RWPE1 (cell line): ENCODE results near the gene ACTR1A.

Experiments used
- CTCF ChIA-PET: fragments of 350-600 bp; sonication (Branson Sonifier 250); formaldehyde crosslinking; extraction: SDS; loops from one replicate; lab custom pipeline; 2021; lab: Yijun Ruan, JAX
- POLR2A ChIA-PET: fragments of 400-600 bp; formaldehyde crosslinking; extraction: SDS; loops from one replicate; lab custom pipeline; 2020; ENCODE audit warnings: antibody characterized with exemption; ENCODE audit not compliant: low non-redundant PET; lab: Yijun Ruan, JAX
- DNase-seq: peaks from one replicate; pipeline ENCODE4 v3.0.0; 2012; ENCODE audit warnings: low spot score
- H3K27ac ChIP-seq: fragments of 450-650 bp; 2 replicates; pipeline ENCODE4 v1.5.1; 2017
- CTCF ChIP-seq: fragments of 450-650 bp; conservative IDR thresholded peaks from 2 replicates; pipeline ENCODE4 v1.5.1; 2017; ENCODE audit warnings: low read depth, mild to moderate bottlenecking

Gene ACTR1A

GRCh38 chr10:102429468-102429867, 73.0 kb downstream of the ACTR1A start:
- CTCF ChIA-PET: no interaction called here
- no peak overlapping the region for H3K27ac ChIP-seq
- no peak for TF ChIP-seq CTCF
- POLR2A ChIA-PET: interaction anchor here (0.6 to 0.7 kb wide), 3 partner anchors 31 to 307 kb away, joined by 3 to 4 read pairs (median 4); no protein-coding TSS in a partner anchor
- DNase-seq: no peak
